ENCODE data around the gene INF2. TPM values are rescaled to one million over a fixed set of nuclear protein-coding genes. Genes with fewer than 3 reads are reported as not detected.

Gene INF2
- total RNA-seq, 4 donors from 2014 or later, result 187 to 510 (median 205) TPM

GRCh38 chr14:104768437-104769323 is 79.3 kb downstream of the INF2 start:
- H3K36me3 ChIP-seq, result peaks cover 0 to 14% (median 4%) of the 10 kb centered on the region in 4 donors
- 16% methylated on average over 17 of the region's 25 CpGs; no CpG with 5 or more reads in 1 of the 2 donors for WGBS, 2 donors (ENCODE audit: low coverage in 1 of 2)
- H3K4me3 ChIP-seq, result no peak overlapping the region
- H3K4me1 ChIP-seq, result peaks cover 0 to 10% (median 7%) of the 10 kb centered on the region in 4 donors
- peak; percentile 93 for DNase-seq
- H3K27me3 ChIP-seq, result no peaks in the 10 kb centered on the region
- in situ Hi-C loops (cut with MboI; ENCODE audit: low pct_ligation_motif_present in 1 of 4, low pct_unique_long_range_greater_than_20kb in 1 of 4, low sequenced_read_pairs in 3 of 4) (loop anchor here (5.0 to 10.0 kb wide), 2 partner anchors 54 to 56 kb away; no protein-coding TSS in a partner anchor), intact Hi-C loops (cut with DNase I; ENCODE audit: low total_unique reads) (loop anchor here (5.0 kb wide), 1 partner anchor 59 kb away; no protein-coding TSS in a partner anchor)
- TF ChIP-seq CTCF (IDR thresholded peaks at IDR 0.05), result peak; percentile 83 to 97 (median 90)
- no peak for TF ChIP-seq EP300 (IDR thresholded peaks at IDR 0.05; ENCODE audit: low read depth)
- TF ChIP-seq POLR2A (IDR thresholded peaks at IDR 0.05), result no peak
- TF ChIP-seq POLR2AphosphoS5 (IDR thresholded peaks at IDR 0.05), result no peak
- no peaks in the 10 kb centered on the region for H3K9me3 ChIP-seq
- peak overlapping the region in 3 of 4 donors; percentile 18 to 36 (median 19) for H3K27ac ChIP-seq

GRCh38 chr14:104769324-104770071 is 80.1 kb downstream of the INF2 start:
- H3K9me3 ChIP-seq, result no peaks in the 10 kb centered on the region
- 75 to 81% methylated on average over 12 to 18 of the region's 18 CpGs for WGBS, 2 donors (ENCODE audit: low coverage in 1 of 2)
- H3K36me3 ChIP-seq, result peaks cover 0 to 14% (median 4%) of the 10 kb centered on the region in 4 donors
- no peaks in the 10 kb centered on the region for H3K27me3 ChIP-seq
- no peak for DNase-seq
- H3K4me3 ChIP-seq, result no peak overlapping the region
- peaks cover 0 to 10% (median 7%) of the 10 kb centered on the region in 4 donors for H3K4me1 ChIP-seq
- intact Hi-C loops (cut with DNase I; ENCODE audit: low total_unique reads) (loop anchor here (5.0 kb wide), 1 partner anchor 58 kb away; no protein-coding TSS in a partner anchor), in situ Hi-C loops (cut with MboI; ENCODE audit: low pct_ligation_motif_present in 1 of 4, low pct_unique_long_range_greater_than_20kb in 1 of 4, low sequenced_read_pairs in 3 of 4) (loop anchor here (5.0 to 10.0 kb wide), 2 partner anchors 53 to 55 kb away; no protein-coding TSS in a partner anchor)
- TF ChIP-seq POLR2AphosphoS5 (IDR thresholded peaks at IDR 0.05), result no peak
- no peak for TF ChIP-seq EP300 (IDR thresholded peaks at IDR 0.05; ENCODE audit: low read depth)
- TF ChIP-seq POLR2A (IDR thresholded peaks at IDR 0.05), result no peak
- no peak for TF ChIP-seq CTCF (IDR thresholded peaks at IDR 0.05)
- no peak overlapping the region for H3K27ac ChIP-seq

GRCh38 chr14:104770072-104770579 is 80.7 kb downstream of the INF2 start:
- WGBS, 2 donors (ENCODE audit: low coverage in 1 of 2), result 80 to 84% methylated on average over 2 to 24 of the region's 24 CpGs
- in situ Hi-C loops (cut with MboI; ENCODE audit: low pct_ligation_motif_present in 1 of 4, low pct_unique_long_range_greater_than_20kb in 1 of 4, low sequenced_read_pairs in 3 of 4) (no loop called here), intact Hi-C loops (cut with DNase I; ENCODE audit: low total_unique reads) (no loop called here)

More at GRCh38 chr14:104770072-104770579, 80.7 kb downstream of the INF2 start:
- Histone ChIP-seq H3K36me3 (peaks cover 0 to 14% (median 4%) of the 10 kb centered on the region in 4 donors), H3K27me3 (no peaks in the 10 kb centered on the region), H3K27ac (no peak overlapping the region), H3K4me1 (peaks cover 0 to 10% (median 7%) of the 10 kb centered on the region in 4 donors), H3K9me3 (no peaks in the 10 kb centered on the region), H3K4me3 (no peak overlapping the region)
- no peak for TF ChIP-seq EP300 (IDR thresholded peaks at IDR 0.05; ENCODE audit: low read depth)
- TF ChIP-seq POLR2A (IDR thresholded peaks at IDR 0.05), result no peak
- no peak for TF ChIP-seq POLR2AphosphoS5 (IDR thresholded peaks at IDR 0.05)
- no peak for TF ChIP-seq CTCF (IDR thresholded peaks at IDR 0.05)
- DNase-seq, result no peak

All from transverse colon (tissue), 4 donors.